DLD1 (cell line): Measurements from ENCODE around the gene NETO1.

Experiments used
- in situ Hi-C: cut with HindIII; loops from 2 replicates; pipeline ENCODE4 v1.10.0; 2017; ENCODE audit warnings: low sequenced_read_pairs

The NETO1 gene, protein sequence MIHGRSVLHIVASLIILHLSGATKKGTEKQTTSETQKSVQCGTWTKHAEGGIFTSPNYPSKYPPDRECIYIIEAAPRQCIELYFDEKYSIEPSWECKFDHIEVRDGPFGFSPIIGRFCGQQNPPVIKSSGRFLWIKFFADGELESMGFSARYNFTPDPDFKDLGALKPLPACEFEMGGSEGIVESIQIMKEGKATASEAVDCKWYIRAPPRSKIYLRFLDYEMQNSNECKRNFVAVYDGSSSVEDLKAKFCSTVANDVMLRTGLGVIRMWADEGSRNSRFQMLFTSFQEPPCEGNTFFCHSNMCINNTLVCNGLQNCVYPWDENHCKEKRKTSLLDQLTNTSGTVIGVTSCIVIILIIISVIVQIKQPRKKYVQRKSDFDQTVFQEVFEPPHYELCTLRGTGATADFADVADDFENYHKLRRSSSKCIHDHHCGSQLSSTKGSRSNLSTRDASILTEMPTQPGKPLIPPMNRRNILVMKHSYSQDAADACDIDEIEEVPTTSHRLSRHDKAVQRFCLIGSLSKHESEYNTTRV

GRCh38 chr18:72867746-72868584 lies at the start of gene NETO1:
NETO1 (minus strand) TSS chr18:72867987; CDS start chr18:72867291, 696 bp downstream.
- in situ Hi-C loops, result no loop called here

DNA sequence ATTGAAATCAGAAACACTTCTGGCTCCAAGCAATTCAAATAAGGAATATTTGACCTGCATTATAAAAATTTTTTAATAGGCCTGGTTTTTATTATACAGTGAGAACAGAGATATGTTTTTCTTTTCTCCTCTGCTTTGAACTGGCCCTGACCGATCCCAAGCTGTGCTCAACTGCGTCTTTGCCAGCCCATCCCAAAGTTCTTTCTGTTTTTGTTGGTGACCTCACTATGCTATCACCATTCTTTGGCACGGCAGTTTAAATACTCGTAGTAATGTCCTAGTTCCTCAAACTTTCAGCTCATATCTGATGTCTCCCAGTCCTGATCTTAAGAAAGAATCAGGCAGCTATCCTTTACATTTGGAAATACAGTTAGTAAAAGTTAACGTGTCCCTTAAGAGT lies 42.3 kb upstream of the NETO1 start:
- in situ Hi-C loops, result no loop called here

- in situ Hi-C loops, result no loop called here
These were observed 40.4 kb upstream of the NETO1 start for GRCh38 chr18:72908181-72908580.

DNA sequence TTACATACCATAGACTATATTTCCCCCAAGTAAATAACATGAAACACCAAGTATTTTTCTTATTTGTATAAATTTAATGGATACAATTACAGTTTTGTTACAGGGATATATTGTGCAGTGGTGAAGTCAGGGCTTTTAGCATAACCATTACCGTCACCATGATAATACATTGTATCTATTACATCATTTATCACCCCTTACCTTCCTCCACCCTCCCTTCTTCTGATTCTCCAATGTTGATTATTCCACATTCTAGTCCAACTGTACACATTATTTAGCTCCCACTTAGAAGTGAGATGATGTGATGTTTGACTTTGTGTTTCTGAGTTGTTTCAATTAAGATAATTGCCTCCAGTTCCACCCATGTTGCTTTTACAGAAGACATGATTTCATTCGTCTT lies 35.2 kb upstream of the NETO1 start:
- in situ Hi-C loops, result no loop called here

DNA sequence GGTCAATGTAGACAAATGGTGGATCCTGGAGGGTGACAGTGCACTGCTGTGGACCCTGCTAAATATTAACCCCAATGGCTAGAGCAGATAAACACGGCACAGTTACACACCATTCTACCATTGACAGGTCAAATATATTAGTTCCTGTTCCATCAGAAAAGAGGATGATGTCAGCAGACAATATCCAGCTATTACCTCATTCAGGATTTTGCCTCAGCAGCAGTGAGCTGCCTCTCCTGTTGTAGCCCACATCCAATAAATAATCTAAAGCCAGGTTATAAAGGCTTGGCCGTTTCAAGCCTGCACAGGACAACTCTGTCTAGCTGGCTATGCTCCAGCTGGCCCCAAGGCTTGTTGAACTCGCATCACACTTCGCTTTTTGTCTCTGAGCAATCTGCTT lies 31.6 kb upstream of the NETO1 start:
- in situ Hi-C loops, result no loop called here

GRCh38 chr18:72898870-72899269 lies 31.1 kb upstream of the NETO1 start:
- in situ Hi-C loops, result no loop called here

DNA sequence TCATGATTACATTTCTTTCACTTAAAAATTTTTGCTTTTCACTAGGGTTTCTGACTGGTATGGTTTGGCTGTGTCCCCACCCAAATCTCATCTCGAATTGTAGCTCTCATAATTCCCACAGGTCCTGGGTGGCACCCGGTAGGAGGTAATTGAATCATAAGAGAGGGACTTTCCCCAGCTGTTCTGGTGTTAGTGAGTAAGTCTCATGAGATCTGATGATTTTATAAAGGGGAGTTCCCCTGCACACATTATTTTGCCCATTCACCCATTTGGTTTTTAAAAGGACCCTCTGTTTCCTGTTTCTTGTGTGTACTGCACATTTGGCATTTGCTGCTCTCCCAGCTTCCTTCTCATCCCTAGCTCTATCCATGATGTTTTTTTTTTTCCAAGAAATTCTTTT lies 27.8 kb upstream of the NETO1 start:
- in situ Hi-C loops, result no loop called here

DNA sequence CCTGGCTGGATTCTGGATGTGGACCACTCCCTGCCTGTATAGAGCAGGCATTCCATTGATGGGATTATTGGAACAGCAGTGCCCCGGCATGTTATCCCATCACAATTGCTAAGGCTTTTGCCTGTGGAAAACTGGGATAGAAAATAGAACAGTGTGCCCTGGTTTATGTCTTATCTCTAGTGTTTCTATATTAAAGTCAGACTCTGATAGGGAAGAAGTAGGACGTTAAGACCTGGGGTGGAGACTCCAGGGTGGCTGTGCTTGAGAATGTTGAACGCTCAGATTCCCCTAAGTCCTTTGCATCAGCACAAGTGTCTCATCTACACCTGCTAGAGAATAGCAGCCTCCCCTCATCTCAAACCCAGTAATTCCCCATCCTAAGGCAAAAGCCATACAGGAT lies 10.8 kb upstream of the NETO1 start:
- in situ Hi-C loops, result no loop called here

- in situ Hi-C loops, result no loop called here
These were observed 10.4 kb upstream of the NETO1 start for GRCh38 chr18:72878143-72878542.

DNA sequence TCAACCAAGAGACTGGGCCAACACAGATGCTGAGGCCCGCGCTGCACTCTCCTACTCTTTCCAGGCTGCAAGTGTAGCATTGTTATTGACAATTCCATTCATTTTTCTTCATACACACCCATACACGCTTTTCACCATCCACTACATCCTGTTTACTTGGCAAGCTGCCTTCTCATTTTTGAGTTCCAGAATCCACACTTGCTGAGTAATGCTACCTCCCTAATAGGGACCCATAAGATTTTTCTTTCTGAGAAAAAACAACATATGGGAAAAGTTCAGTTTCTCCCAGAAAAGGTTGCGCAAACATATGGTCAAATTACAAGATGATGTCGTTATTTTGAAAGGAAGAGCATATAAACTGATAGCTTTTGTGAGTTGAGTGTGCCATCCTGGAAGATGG lies 3.3 kb upstream of the NETO1 start:
- in situ Hi-C loops, result no loop called here

- in situ Hi-C loops, result no loop called here
These were observed 1.7 kb upstream of the NETO1 start for GRCh38 chr18:72869226-72870185.

DNA sequence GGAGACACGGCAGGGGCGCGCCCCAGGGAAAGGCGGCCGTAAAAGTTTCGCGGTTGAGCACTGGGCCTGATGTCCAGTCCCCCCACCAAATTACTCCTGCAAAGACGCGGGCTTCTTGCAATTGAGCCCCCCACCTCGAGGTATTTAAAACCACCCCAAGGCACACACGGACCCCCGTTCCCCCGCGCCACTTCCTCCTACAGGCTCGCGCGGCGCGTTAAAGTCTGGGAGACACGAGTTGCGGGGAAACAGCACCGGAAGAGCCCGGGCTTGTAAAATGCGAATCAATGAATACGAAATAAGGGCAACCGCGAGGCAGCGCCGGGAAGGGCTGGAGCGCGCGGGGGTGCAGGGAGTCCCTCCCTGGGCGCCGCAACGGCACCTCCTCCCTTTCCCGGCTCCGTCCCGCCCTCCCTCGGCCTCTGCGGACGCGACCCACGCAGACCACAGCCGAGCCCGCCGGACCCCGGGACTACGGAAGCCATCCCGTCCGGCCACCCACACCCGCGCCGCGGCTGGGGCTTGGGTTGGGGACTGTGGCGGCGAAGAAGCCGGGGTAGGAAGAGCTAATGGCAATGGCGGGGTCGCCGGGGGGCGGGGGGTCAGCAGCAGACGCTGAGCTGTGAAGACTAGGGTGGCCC lies 918 bp upstream of the NETO1 start:
- in situ Hi-C loops, result no loop called here

GRCh38 chr18:72866901-72867745 lies 664 bp downstream of the NETO1 start:
- in situ Hi-C loops, result no loop called here

DNA sequence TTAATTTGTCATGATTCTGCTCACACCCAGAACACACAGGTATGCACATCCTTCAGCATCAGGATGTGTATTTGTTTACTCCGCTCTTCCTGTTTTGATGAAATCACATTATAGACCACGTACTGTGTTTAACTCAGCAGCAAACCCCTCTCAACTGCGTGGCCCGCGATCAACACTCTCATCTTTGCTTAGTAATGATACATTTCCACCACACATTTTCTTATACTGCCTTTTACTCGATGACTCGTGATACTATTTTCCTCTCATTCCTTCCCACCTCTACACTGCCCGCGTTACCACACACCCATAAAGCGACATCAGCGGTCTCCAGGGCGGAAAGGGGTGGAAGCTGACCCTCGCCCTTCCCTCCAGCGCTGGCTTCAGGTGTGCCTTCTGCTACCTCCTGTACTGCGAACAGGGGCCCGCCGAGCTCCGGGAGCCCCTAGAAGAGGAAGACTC lies 1.3 kb downstream of the NETO1 start:
- in situ Hi-C loops, result no loop called here

- in situ Hi-C loops, result no loop called here
These were observed 4.0 kb downstream of the NETO1 start for GRCh38 chr18:72863754-72864153.

- in situ Hi-C loops, result no loop called here
These were observed 8.7 kb downstream of the NETO1 start for GRCh38 chr18:72859088-72859487.

GRCh38 chr18:72849671-72850070 lies 18.1 kb downstream of the NETO1 start:
- in situ Hi-C loops, result no loop called here

- in situ Hi-C loops, result no loop called here
These were observed 19.1 kb downstream of the NETO1 start for GRCh38 chr18:72848503-72849237.

- in situ Hi-C loops, result no loop called here
These were observed 20.0 kb downstream of the NETO1 start for GRCh38 chr18:72847771-72848170.
